ENCODE measurements around the gene CAAP1. TPM values are rescaled to one million over a fixed set of nuclear protein-coding genes. Genes with fewer than 3 reads are reported as not detected.

CAAP1 gene
- total and polyA plus RNA-seq, 2 of the 13 experiments (the other 11 are each of a cell fraction or from before 2014, with no cell fraction given): 10.9 to 40.2 TPM

DNA sequence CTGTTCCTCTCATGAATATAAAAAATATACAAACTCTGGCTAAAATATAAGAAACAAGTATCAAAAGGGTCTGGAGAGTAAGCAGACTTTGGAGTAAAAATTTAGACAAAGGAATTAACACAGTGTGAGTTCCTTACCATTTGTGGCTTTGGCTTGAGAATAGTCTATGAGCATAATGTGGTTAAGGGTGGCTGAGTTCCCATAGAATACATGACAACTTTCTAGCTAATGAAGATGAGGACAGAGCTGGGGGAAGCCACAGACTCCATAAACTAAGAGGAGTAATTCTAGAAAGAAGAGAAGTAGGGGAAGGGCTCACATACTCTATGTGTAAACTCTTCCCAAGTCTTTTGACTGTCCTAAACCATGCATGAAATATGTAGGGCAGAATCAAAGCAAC is 79.4 kb downstream of the CAAP1 start (continued):
- TF ChIP-seq, protein P1, sequence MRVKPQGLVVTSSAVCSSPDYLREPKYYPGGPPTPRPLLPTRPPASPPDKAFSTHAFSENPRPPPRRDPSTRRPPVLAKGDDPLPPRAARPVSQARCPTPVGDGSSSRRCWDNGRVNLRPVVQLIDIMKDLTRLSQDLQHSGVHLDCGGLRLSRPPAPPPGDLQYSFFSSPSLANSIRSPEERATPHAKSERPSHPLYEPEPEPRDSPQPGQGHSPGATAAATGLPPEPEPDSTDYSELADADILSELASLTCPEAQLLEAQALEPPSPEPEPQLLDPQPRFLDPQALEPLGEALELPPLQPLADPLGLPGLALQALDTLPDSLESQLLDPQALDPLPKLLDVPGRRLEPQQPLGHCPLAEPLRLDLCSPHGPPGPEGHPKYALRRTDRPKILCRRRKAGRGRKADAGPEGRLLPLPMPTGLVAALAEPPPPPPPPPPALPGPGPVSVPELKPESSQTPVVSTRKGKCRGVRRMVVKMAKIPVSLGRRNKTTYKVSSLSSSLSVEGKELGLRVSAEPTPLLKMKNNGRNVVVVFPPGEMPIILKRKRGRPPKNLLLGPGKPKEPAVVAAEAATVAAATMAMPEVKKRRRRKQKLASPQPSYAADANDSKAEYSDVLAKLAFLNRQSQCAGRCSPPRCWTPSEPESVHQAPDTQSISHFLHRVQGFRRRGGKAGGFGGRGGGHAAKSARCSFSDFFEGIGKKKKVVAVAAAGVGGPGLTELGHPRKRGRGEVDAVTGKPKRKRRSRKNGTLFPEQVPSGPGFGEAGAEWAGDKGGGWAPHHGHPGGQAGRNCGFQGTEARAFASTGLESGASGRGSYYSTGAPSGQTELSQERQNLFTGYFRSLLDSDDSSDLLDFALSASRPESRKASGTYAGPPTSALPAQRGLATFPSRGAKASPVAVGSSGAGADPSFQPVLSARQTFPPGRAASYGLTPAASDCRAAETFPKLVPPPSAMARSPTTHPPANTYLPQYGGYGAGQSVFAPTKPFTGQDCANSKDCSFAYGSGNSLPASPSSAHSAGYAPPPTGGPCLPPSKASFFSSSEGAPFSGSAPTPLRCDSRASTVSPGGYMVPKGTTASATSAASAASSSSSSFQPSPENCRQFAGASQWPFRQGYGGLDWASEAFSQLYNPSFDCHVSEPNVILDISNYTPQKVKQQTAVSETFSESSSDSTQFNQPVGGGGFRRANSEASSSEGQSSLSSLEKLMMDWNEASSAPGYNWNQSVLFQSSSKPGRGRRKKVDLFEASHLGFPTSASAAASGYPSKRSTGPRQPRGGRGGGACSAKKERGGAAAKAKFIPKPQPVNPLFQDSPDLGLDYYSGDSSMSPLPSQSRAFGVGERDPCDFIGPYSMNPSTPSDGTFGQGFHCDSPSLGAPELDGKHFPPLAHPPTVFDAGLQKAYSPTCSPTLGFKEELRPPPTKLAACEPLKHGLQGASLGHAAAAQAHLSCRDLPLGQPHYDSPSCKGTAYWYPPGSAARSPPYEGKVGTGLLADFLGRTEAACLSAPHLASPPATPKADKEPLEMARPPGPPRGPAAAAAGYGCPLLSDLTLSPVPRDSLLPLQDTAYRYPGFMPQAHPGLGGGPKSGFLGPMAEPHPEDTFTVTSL (CRISPR knock-in tag; IDR thresholded peaks at IDR 0.05; ENCODE audit: borderline replicate concordance): no peak
- TF ChIP-seq NFATC3 (CRISPR knock-in tag; IDR thresholded peaks at IDR 0.05) (no peak), ZNF33B (CRISPR knock-in tag; IDR thresholded peaks at IDR 0.05) (no peak), ZFP90 (CRISPR knock-in tag; IDR thresholded peaks at IDR 0.05; ENCODE audit: borderline replicate concordance) (no peak), ZNF30 (CRISPR knock-in tag; IDR thresholded peaks at IDR 0.05) (no peak), CBFB (CRISPR knock-in tag; IDR thresholded peaks at IDR 0.05) (no peak), ZBTB7B (CRISPR knock-in tag; IDR thresholded peaks at IDR 0.05) (no peak)
- TF ChIP-seq, protein P2, sequence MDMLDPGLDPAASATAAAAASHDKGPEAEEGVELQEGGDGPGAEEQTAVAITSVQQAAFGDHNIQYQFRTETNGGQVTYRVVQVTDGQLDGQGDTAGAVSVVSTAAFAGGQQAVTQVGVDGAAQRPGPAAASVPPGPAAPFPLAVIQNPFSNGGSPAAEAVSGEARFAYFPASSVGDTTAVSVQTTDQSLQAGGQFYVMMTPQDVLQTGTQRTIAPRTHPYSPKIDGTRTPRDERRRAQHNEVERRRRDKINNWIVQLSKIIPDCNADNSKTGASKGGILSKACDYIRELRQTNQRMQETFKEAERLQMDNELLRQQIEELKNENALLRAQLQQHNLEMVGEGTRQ (IDR thresholded peaks at IDR 0.05; ENCODE audit: low read depth, low read length): no peak
- TF ChIP-seq, protein P2 (CRISPR knock-in tag; IDR thresholded peaks at IDR 0.05; ENCODE audit: borderline replicate concordance): no peak
- TF ChIP-seq, protein P3, sequence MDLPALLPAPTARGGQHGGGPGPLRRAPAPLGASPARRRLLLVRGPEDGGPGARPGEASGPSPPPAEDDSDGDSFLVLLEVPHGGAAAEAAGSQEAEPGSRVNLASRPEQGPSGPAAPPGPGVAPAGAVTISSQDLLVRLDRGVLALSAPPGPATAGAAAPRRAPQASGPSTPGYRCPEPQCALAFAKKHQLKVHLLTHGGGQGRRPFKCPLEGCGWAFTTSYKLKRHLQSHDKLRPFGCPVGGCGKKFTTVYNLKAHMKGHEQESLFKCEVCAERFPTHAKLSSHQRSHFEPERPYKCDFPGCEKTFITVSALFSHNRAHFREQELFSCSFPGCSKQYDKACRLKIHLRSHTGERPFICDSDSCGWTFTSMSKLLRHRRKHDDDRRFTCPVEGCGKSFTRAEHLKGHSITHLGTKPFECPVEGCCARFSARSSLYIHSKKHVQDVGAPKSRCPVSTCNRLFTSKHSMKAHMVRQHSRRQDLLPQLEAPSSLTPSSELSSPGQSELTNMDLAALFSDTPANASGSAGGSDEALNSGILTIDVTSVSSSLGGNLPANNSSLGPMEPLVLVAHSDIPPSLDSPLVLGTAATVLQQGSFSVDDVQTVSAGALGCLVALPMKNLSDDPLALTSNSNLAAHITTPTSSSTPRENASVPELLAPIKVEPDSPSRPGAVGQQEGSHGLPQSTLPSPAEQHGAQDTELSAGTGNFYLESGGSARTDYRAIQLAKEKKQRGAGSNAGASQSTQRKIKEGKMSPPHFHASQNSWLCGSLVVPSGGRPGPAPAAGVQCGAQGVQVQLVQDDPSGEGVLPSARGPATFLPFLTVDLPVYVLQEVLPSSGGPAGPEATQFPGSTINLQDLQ (CRISPR knock-in tag; IDR thresholded peaks at IDR 0.05): no peak
